HG03175 (cell line): ENCODE measurements around the gene QRSL1.
"Not testable (repeated sequence)": the region's sequence is repeated elsewhere in the genome, so short reads cannot be mapped to it uniquely, and the experiment has no call there.

ENCODE experiments used
- ATAC-seq: cut with Tn5 transposase; IDR thresholded peaks from one replicate; pipeline ENCODE4 v1.9.1; 2021; ENCODE audit warnings: mild to moderate bottlenecking, moderate library complexity; ENCODE audit not compliant: unreplicated experiment

The QRSL1 gene

DNA sequence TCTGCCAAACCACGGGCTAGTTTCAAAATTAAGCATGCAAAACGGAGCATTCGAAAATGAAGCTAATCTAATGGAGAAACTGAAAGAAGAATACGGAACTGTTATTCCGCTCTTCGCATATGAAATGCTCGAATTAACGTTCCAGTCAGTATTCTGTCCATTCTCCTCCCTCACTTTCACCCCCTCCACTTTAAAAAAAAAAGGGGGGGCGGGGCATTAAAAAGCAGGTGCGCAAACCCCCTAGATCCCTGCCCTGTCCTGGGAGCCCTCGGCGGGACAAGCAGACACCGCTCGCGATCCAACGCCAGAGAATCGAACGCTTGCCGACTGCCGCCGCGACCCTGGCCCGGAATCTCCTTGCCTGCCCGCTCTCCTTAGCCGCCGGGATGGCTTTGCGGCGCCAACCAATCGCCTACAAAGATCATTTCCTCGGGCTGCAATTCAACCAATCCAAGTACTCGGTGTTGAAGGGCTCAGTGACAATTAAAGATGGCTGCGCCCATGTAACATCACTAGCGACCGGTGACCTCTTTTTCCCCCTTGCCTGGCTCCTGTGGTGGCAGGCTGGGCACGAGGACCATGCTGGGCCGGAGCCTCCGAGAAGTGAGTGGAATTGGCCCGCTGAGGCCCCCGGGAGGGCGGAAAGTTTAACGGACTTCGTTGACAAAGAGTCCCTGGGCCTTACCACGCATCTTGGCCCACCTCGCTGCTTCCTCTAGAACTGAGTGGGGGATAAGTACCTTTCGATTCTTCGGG is at the start of gene QRSL1, which contains the start of gene RTN4IP1:
QRSL1 (plus strand) TSS at position 476 of the 756 bp plus-strand sequence; CDS start at position 580, 104 bp downstream.
RTN4IP1 (minus strand) TSS at position 396 of the 756 bp plus-strand sequence. CDS start 477 bp downstream, outside the sequence.
- peak; percentile 83 for ATAC-seq

GRCh38 chr6:106581468-106581867 is 47.9 kb upstream of the QRSL1 start:
- no peak for ATAC-seq

DNA sequence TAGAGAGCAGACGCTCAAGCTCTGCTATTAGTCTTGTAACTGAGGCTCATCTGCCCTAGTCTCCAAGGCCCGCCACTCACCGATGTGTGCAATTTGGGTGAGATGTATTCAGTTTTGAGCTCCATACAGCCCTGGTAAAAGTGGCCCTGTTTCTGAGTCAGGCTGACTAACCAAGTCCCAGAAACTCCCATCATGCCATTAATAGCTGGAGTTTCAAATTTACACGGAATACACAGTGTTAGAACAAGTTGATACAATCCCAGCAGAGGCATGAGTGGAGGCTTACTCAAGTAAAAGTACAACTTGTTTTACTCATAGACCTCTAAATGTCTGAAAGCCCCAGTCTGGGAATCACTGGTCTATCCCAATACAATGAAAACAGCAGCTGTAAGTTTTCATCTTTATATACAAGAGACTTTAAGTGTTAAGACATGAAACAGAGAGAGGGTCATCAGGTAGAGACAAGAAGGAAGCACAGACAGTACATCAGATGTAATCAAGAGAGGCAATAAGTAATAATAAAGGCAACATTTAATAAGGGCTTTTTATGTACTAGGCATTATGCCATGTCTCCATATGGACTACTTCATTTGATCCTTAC is 42.5 kb upstream of the QRSL1 start:
- no peak for ATAC-seq

DNA sequence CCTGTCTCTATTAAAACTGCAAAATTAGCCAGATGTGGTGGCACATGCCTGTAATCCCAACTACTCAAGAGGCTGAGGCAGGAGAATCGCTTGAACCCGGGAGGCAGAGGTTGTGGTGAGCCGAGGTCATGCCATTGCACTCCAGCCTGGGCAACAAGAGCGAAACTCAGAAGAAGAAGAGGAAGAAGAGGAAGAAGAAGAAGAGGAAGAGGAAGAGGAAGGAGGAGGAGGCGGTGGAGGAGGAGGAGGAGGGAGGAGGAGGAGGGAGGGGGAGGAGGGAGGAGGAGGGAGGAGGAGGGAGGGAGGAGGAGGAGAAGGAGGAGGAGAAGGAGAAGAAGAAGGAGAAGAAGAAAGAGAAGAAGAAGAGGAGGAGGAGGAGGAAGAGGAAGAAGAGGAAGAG is 40.4 kb upstream of the QRSL1 start:
- not testable (repeated sequence) for ATAC-seq

GRCh38 chr6:106591111-106591825 is 38.1 kb upstream of the QRSL1 start:
- no peak for ATAC-seq

GRCh38 chr6:106599440-106599839 is 29.9 kb upstream of the QRSL1 start:
- no peak for ATAC-seq

DNA sequence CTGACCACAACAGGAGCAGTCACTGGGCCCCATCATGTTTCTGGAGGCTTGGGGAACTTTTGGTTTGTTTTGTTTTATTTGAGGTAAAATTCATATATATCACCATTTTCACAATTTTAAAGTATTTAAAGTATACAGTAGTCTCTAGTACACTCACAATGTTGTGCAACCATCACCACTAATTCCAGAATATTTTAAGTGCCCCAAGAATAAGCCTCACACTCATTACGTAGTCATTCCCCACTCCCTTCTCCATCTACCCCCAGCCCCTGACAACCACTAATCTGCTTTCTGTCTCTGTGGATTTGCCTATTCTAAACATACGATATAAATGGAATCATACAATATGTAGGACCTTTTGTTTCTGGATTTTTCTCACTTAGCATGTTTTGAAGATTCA is 29.0 kb upstream of the QRSL1 start:
- ATAC-seq = no peak

DNA sequence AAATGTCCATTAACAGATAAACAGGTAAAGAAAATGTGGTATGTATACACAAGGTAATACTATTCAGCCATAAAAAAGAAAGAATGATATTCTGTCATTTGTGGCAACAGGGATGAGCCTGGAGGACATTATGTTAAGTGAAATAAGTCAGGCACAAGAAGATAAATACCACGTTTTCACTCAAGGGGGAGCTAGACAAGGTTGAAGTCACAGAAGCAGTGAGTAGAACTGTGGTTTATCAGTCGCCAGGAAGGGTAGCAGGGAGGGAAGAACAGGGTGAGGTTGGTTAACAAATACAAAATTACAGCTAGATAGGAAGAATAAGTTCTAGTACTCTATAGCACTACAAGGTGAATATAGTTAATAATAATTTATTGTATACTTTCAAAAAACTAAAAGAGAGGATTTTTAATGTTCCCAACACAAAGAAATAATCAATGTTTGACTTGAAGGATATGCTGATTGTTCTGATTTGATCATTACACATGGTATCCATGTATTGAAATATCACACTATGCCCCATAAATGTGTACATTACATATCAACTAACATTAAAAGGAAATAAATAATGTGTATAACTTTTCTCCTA is 21.2 kb upstream of the QRSL1 start:
- ATAC-seq = peak; percentile 76

DNA sequence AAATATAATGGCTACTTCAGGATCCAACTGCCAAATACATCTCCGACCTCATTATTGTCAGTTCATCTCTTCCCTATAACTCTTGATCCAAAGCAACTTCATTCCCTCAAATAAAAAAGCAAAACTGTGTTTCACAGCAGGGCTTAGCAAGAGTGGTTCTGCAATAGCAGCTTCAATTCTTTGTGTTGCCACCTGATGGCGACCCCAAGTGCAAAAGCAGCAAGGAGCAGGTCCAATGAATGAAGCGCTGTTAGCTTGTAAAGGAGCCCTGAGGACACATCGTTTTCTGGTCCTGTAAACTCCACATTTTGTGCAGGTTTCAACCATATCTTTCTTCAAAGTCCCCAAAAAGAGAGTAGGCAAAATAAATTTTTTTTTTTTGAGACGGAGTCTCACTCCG is 19.7 kb upstream of the QRSL1 start:
- peak; percentile 54 for ATAC-seq

DNA sequence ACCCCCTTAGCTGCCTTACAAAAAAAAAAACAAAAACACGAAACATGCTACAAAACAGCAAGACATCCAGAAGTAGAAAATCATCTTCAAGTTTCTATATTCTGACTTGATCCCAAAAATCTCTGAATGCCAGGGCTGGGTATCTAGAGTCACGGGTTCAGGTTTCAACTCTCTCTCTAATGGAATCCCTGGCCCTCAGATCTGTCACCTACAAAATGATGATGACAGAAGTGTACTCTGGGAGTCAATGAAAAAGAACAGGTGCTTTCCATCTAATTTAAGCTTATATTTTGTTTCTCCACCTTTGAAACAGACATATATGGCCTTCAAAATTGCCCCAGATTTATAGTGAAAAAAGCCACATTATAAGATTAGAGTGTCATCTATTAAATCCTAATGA is 18.3 kb upstream of the QRSL1 start:
- no peak for ATAC-seq

DNA sequence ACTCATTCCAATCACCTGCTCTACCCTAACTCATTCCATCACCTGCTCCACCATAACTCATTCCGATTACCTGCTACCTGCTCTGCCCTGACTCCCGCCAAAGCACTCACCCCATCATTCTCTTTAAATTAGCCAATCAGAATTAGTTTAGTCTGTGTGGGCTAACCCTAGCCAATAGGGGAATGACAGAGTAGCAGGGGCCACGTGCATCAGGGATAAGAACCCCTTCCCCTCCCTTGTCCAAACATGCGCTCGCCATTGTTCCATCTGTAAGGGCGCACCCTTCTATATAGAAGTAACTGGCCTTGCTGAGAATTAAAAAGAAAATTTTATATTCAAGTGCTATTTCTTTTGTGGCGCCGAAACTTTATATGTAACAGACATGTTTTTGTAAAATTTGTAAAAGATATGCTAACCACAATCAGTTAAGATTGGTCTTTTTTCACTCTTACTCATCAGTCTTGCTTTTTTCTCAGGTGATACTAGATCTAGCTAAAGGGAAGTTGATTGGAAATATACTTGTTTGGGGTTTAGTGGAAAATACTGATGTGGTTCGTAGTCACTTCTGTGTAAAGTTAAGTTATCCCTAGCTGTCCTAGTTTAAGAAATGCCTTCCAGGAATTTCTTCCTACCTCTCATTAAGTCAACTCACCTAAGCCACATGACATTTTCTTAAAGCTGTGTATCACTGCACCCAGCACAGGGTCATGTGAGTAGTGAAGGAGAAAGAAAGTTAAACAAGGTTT is 16.5 kb upstream of the QRSL1 start:
- ATAC-seq = no peak

DNA sequence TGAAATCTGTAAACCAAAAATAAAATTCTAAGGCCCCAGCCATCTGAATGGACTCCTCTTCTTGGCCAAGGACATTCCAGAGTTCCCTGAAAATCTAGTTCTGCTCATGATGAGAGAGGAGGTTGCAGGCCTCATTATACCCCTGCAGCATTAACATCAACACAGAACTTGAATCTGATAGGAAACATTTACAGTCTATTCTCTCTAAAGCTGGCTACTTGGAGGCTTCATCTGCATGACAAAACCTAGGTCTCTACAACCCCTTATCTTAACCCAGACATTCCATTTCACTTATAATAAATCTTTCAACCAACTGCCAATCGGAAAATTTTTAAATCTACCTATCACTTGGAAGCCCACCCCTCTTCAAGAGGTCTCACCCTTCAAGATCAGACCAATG is 15.8 kb upstream of the QRSL1 start:
- ATAC-seq = no peak

DNA sequence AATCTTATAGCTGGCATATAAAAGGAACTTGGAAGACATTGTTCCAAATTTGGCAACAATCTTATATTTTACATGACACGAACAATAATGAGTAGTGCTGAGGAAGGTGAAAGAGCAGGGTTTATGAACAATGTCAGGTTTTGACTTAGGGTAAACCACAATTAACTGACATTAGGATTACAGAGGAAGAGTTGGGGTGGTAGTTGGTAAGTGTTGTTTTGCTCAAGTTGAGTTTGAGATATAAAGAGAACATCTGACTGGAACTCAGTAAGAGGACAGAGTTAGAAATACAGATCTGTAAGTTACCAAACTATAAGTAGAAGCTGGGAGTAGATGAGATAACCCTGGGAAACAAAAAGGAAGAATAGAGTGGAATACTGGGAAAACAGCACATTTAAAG is 15.2 kb upstream of the QRSL1 start:
- no peak for ATAC-seq

DNA sequence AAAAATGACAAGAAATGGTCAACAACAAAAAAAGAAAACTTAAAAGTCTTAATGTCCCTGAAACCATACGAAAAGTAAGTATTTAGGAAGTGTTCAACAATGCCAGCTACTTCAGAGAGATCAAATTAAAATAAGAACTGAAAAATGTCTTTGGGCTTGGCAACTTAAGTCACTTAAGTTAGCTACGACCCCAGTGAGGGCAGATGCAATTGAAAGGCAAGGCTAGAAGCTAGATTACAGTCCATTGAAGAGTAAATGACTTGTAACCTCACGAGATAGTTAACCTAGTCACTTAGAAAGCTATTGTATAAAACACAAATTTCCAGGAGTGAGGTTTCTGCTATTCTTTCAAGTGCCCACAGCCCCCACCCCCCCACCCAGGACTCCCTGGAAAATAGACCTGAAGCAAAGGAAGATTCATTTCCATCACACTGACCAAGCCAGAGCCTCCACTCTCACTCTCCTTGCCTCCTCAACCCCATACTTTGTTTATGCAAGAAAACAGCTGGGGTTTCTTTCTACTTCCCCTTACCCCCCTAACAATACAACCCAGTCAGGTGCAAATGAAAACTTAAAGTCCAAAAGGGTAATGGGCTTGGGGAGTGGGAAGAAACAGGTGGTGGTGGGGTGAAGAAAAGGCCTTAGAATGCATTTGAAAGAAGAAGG is 14.7 kb upstream of the QRSL1 start:
- no peak for ATAC-seq

DNA sequence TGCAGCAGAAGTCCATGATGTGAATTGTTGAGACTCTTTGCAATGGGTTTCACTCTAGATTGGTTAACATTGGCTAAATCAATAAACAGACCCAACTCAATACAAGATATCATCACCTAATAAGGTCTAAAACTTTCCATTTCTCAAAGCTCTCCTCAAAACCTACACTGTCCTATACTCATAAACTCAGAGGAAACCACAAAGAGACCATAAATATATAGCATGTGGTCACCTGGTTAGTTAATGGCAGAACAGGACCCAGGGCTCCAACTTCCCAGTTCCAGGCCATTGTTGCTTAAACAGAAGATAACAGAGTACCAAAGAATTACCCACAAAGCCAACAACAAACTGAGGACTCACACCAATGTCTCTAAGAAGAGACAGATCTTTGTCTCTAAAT is 12.1 kb upstream of the QRSL1 start:
- peak; percentile 69 for ATAC-seq

- ATAC-seq = no peak
Observed at GRCh38 chr6:106617857-106618256, 11.5 kb upstream of the QRSL1 start.

DNA sequence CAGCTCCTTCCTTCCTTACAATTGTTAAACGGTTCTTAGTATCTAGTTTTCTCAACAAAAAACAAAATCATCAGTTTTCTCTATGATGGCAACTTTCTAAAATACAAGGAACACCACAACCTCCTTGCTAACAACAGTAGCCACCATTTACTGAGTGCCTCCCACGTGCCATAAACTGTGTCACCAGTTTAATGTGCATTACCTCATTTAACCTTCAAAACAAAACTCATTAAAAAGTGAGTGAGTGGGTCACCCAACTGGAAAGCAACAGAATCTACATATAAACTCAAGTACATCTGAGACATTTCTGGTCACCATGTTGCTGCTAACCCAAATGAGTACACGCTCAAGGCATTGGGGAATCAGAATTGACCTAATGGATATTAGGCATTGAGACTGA is 11.1 kb upstream of the QRSL1 start:
- no peak for ATAC-seq

DNA sequence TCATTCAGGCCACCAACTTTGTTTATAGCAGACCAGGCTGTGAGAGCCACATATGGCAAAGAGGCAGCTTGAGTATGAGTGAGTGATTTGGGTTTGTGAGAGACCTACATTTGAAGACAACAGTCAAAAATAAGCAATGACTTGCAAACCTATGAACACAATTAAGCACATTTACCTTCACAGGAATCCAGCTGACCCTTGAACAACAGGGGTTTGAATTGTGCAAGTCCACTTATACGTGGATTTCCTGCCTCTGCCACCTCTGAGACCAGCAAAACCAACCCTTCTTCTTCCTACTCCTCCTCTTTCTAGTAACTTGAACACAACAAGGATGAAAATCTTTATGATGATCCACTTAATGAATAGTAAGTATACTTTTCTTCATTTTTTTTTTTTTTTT is 10.2 kb upstream of the QRSL1 start:
- ATAC-seq = no peak

- ATAC-seq = no peak
Observed at GRCh38 chr6:106620931-106621672, 8.3 kb upstream of the QRSL1 start.

- ATAC-seq = no peak
Observed at GRCh38 chr6:106622412-106622811, 7.0 kb upstream of the QRSL1 start.
